Astrocyte of the hippocampus (primary cell): ENCODE results near the gene NCAN.
"Not testable (repeated sequence)": the region's sequence is repeated elsewhere in the genome, so short reads cannot be mapped to it uniquely, and the experiment has no call there.

ENCODE experiments used
- DNase-seq: peaks from one replicate; pipeline ENCODE4 v3.0.0; 2011; ENCODE audit warnings: low read depth, low spot score

The NCAN gene

GRCh38 chr19:19211499-19212420 lies at the start of gene NCAN:
NCAN (plus strand) TSS chr19:19211958; CDS start chr19:19216954, 4,996 bp downstream.
- no peak for DNase-seq

- no peak for DNase-seq
Measured at GRCh38 chr19:19162495-19162894, 49.3 kb upstream of the NCAN start.

DNA sequence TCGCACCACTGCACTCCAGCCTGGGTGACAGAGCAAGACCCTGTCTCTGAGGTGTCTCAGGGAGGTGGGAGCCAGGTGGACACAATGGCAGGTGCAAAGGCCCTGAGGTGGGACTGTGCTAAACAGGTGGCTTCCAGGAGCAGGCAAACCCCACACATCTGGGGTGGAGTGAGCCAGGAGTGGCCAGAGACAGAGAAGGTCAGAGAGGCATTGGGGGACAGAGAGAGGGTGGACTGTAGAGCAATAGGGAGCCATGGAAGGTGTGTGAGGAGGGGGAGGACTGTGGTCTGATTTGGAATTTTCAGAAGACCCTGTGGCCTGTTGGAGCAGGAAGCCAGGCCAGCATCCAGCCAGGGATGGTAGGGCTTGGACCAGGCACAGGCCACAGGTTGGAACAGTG lies 46.4 kb upstream of the NCAN start:
- no peak for DNase-seq

DNA sequence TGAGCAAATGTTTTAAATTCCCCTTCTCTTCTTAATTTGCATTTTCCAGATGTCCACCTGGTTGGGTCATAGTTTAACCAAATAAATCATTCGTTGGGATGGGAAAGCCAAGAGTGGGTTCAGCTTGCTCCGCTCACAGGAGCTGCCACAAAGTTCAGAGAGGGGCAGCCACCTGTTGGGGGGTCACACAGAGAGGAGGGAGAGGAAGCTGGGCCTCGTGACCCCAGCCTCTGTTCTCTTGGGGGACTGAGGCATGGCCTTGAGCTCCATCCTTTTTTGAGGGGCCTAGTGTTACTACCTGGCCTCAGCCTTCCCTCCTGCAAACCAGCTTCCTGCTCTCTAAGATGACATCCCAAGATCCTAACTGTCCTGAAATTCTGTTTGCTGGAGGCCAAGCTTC lies 44.1 kb upstream of the NCAN start:
- no peak for DNase-seq

DNA sequence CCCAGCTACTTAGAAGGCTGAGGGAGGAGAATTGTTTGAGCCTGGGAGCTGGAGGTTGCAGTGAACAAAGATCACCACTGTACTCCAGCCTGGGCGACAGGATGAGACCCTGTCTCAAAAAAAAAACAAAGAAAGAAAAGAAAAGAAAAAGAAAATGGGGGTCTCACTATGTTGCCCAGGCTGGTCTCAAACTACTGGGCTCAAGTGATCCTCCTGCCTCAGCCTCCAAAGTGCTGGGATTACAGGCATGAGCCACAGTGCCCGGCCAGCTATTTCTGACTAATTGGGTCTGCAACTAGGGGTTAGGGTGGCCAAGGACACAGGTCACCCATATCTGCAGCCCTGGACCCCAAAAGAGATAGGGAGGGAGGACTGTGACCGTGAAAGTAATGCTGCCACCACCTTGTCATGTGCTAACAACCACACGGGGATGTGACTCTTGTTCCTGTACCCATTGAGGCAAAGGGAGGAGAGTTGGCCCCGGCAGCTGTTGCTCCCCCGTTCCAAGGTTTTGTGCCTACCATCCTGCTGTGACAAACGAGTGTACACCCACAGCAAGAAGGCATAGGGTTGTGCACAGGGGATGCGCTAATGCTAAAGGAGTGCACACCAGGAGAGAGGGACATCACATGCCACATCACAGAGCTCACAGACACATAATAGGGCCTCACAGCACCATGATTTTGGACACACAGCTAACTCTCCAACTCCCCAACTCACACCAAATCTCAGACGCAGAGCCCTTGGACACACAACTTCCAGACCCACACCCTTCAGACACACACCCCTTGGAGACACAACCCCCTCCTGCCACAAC lies 42.3 kb upstream of the NCAN start:
- DNase-seq, result no peak

DNA sequence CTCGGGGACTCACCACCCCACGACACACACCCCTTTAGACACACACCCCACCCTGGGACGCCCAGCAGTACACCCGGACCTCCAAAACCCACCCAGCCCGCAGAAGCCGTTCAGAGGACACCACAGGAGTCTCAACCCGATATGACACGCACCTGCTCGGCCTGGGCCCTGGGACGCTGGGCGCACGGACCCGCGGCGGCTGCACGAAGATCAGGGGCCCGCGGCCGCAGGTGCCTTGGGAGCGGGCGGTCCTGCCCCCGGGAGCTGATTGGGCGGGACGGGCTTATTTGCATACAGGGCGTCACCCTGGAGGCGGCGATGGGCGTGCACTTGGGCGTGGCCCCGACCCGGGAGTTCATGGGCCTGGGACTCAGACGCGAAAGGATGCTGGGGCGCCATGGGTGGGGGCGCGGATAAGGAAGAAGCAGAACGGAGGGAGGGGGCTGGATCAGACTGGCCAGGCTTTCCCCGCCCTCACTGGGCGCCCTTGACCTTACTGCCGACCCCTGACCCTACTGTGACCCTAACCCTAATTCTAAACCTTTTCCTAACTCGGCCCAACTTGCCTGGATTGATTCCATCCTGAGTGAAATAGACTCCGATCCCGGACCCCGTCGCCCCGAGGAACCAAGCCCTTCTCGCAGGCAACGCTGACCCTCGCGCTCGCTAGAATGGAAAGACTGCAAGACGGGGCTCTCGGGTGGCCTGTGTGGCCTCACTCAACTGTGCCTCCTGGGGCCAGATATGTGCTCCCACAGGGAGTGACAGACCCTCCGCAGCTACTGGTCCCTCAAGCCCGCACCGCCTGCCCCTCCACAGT lies 41.5 kb upstream of the NCAN start, which contains the start of gene MEF2B:
Gene MEF2B (minus strand): TSS at position 211 of the 820 bp plus-strand sequence. CDS start 19,528 bp downstream, outside the sequence.
- DNase-seq, result peak; percentile 88

DNA sequence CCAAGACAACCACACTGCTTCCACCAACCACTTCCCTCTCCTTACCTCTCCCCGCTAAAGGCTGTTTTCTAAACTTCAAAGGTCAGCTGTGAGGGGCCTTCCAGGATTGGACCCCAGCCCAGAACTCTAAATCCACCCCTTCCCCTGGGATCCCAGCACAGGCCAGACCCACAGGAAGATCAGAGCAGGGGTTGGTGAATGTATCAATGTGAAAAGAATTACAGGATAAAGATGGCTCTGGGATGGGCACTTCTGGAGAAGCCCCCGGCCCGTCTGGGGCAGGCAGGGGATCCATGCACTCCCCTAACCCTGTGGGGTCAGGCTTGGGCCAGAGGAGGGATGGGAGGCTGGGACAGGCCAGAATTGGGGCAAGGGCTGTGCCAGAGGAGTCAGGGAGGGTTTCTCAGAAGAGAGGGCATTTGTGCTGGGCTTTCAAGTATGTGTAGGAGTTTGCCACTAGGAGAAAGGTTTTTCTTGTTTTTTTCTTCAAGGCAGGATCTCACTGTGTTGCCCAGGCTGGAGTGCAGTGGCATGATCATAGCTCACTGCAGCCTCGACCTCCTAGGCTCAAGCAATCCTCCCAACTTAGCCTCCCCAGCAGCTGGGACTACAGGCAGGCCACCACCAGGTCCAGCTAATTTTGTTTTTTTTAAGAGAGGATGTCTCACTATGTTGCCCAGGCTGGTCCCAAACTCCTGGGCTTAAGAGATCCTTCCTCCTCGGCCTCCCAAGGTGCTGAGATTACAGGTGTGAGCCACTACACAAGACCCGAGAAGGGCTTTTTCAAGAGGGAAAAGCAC lies 40.7 kb upstream of the NCAN start:
- no peak for DNase-seq

DNA sequence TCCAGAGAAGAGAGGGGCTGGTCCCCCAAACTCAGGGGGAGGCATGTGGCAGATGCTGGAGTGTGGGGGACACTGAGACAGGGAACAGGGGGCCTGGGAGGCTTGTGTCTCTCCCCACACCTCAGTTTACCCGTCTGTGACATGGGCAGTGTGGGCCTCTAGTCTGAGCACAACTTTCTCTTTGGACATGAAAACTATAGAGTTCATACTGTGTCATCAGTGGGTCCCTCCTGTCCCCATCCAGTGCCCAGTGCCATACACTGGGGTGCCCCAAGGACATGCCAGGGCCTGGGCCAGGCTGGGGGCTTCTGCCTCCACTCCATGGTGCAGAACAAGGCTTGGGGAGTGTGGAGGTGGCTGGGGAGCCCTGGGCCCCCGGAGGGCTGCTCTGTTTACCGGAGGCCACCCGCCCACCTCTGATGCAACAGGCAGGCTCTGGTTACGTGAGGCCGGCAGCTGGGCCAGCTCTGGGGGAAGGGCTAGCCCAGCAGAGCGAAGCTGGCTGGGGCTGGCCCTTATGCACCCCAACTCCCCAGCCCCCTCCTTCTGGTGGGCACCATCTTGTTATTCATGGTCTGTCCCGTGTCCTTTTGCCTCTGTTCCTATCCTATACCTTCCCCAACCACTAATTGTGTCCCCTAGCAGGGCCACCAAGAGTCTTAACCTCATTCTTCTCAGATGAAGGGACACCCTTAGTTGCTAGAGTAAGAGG lies 39.8 kb upstream of the NCAN start:
- DNase-seq, result no peak

- DNase-seq, result not testable (repeated sequence)
Measured at GRCh38 chr19:19173243-19173642, 38.5 kb upstream of the NCAN start.

DNA sequence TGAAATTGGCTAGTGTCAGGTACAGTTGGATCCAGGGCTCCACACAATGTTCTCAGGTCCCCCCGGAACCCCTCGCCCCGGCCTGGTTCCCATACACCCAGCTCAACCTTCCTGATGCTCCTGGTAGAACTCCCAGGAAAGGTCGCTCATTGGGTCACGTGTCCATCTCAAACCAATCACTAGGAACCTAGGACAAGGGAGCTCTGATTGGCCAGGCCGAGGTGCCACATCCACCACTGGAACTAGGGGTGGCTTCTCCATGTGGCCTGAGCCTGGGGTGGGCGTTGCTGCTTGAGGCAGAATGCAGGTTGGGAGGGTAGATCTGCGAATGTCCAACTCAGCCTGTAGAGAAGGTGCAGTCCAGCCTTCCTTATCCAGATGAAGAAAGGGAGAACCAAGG lies 34.8 kb upstream of the NCAN start:
- no peak for DNase-seq

DNA sequence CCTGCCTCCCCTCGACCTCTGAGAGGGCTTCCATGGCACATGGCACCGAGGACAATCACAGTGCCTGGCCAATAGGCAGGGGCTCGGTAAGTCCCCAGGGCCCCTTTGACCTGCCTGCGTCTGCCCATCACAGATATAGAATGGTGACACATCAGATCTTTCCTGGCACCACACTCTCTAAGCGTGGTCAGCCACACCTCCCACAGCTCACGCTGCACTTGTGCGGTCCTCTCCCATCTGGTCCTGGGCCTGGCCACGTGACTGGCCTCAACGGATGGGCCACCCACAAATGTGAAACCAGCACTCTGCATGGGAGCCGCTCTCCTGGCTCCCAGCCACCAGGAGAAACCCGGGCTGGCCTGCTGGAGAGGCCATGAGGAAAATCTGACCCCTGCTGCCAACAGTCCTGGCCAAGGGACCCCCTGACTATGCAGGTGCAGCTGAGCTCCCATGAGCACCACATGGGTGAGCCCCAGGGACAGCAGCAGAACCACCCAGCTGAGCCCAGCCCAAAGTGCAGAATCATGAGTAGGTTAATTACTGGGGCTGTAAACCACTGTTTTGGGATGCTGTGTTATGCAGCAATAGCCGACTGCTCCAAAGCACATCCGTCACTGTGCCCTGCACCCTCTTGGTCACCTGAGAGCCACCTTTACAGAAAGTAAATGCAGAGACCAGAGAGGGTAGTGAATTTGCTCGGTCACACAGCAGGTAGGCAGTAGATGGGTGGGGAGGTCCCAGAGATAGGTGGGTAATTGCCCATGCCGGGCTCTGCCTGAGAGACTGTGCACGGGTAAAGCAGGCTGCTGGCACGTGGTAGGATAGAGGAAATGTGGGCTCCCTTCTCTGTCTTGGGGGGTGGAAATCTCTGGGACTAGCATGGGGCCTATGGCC lies 32.0 kb upstream of the NCAN start:
- peak; percentile 24 for DNase-seq

- DNase-seq, result no peak
Measured at GRCh38 chr19:19181488-19181998, 30.2 kb upstream of the NCAN start.

GRCh38 chr19:19185853-19186740 lies 25.7 kb upstream of the NCAN start:
- peak; percentile 50 for DNase-seq

- DNase-seq, result no peak
Measured at GRCh38 chr19:19186742-19187141, 25.0 kb upstream of the NCAN start.

DNA sequence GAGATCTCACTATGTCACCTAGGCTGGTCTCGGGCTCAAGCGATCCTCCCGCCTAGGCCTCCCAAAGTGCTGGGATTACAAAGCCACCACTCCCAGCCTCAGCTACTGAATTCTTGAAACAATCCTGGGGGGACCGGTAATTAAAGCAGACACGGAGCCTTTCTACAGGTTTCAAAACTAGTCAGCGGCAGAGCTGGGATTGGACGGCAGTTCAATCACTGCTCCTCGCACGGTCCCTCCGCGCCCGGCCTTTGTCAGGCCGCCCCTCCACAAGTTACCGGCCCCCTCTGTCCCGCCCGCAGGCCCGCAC lies 20.0 kb upstream of the NCAN start:
- no peak for DNase-seq

GRCh38 chr19:19192078-19192882 lies 19.5 kb upstream of the NCAN start, which contains the start of the genes BORCS8 and RFXANK:
BORCS8 (minus strand) TSS chr19:19192152; CDS start chr19:19192117, 35 bp downstream.
RFXANK (plus strand) TSS chr19:19192258; CDS start chr19:19193947, 1,689 bp downstream.
- DNase-seq, result peak; percentile 100

DNA sequence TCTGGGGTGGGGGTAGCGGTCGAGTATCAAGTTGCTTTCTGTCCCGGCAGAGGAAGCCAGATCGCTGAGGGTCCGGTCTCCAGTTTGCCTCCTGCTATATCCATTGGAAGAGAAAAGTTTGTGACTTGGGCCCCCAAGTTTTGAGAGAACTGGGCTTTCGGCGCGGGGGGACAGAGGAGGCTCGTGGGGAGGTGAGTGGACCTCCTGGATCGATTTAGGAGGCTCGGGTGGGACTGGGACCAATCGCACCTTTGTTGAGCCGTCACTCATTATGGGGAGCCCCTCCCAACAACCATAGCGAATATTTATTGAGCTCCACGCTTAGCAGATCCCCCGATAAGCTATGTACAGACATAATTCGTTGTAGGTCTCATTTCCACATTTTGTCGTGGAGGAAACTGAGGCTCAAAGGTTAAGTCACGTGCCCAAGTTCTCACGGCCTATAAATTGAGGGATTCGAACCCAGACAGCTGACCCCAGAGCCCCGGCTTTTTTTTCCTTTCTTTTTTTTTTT lies 18.8 kb upstream of the NCAN start:
- no peak for DNase-seq
